Mesenchymal stem cell (in vitro differentiated cells and primary cell): ENCODE data around the gene SEMA3C.

ENCODE experiments used
- DNase-seq: peaks from one replicate; pipeline ENCODE4 v3.0.0-alpha.2; 2013
- H2AFZ ChIP-seq: one replicate; pipeline ENCODE4 v1.6.1; 2013; ENCODE audit warnings: low read depth, mild to moderate bottlenecking, control low read depth, inconsistent platforms, low read length, moderate library complexity
- H2AK5ac ChIP-seq: 2 replicates; pipeline ENCODE4 v1.6.1; 2013; ENCODE audit warnings: low read length, moderate library complexity, mild to moderate bottlenecking, inconsistent platforms; ENCODE audit not compliant: severe bottlenecking
- H2BK120ac ChIP-seq: one replicate; pipeline ENCODE4 v1.6.1; 2013; ENCODE audit warnings: low read depth, mild to moderate bottlenecking, inconsistent platforms, low read length, moderate library complexity
- H2BK12ac ChIP-seq, 2 experiments: one replicate each; pipeline ENCODE4 v1.6.1; 2013; ENCODE audit warnings: inconsistent platforms in 2 of 2, low read length in 2 of 2, mild to moderate bottlenecking in 2 of 2, moderate library complexity in 2 of 2, control low read depth in 1 of 2
- H2BK15ac ChIP-seq: one replicate; pipeline ENCODE4 v1.6.1; 2013; ENCODE audit warnings: mild to moderate bottlenecking, low read depth, inconsistent platforms; ENCODE audit not compliant: poor library complexity, severe bottlenecking
- H2BK5ac ChIP-seq: 2 replicates; pipeline ENCODE4 v1.6.1; 2013; ENCODE audit warnings: low read depth, mild to moderate bottlenecking, low read length, control low read depth, inconsistent platforms; ENCODE audit not compliant: poor library complexity, severe bottlenecking
- H3K14ac ChIP-seq, 2 experiments: one replicate each; pipeline ENCODE4 v1.6.1; 2013; ENCODE audit warnings: inconsistent platforms in 2 of 2, low read length in 2 of 2, control low read depth in 1 of 2, mild to moderate bottlenecking in 1 of 2, moderate library complexity in 1 of 2
- H3K18ac ChIP-seq, 2 experiments: one replicate each; pipeline ENCODE4 v1.6.1; 2013; ENCODE audit warnings: inconsistent platforms in 2 of 2, low read length in 2 of 2, control low read depth in 1 of 2, low read depth in 1 of 2, mild to moderate bottlenecking in 1 of 2
- H3K23ac ChIP-seq, 2 experiments: one replicate each; pipeline ENCODE4 v1.6.1; 2013; ENCODE audit warnings: inconsistent platforms in 2 of 2, low read length in 2 of 2, mild to moderate bottlenecking in 2 of 2, moderate library complexity in 2 of 2, control low read depth in 1 of 2
- H3K27ac ChIP-seq: 2 replicates; pipeline ENCODE4 v1.5.1; 2013; ENCODE audit warnings: mild to moderate bottlenecking, moderate library complexity, low read length, control low read depth, inconsistent platforms; ENCODE audit not compliant: poor library complexity, severe bottlenecking
- H3K27me3 ChIP-seq, 2 experiments: 2 replicates each; pipeline versions ENCODE4 v1.6.1 to v1.7.0; 2013; ENCODE audit warnings: low read length in 2 of 2, mild to moderate bottlenecking in 2 of 2, moderate library complexity in 2 of 2, control low read depth in 1 of 2, inconsistent platforms in 1 of 2; ENCODE audit not compliant: control insufficient read depth in 1 of 2, insufficient read depth in 1 of 2
- H3K36me3 ChIP-seq, 2 experiments: 2 replicates each; pipeline versions ENCODE4 v1.6.1 to v1.7.0; 2013; ENCODE audit warnings: low read length in 2 of 2, control low read depth in 1 of 2, inconsistent platforms in 1 of 2, low read depth in 1 of 2, mild to moderate bottlenecking in 1 of 2; ENCODE audit not compliant: insufficient read depth in 2 of 2, control insufficient read depth in 1 of 2
- H3K4ac ChIP-seq, 2 experiments: one replicate each; pipeline ENCODE4 v1.6.1; 2013; ENCODE audit warnings: inconsistent platforms in 2 of 2, low read length in 2 of 2, mild to moderate bottlenecking in 2 of 2, moderate library complexity in 2 of 2, control low read depth in 1 of 2, low read depth in 1 of 2
- H3K4me1 ChIP-seq: 2 replicates; pipeline ENCODE4 v1.6.1; 2013; ENCODE audit warnings: low read depth, low read length, control low read depth; ENCODE audit not compliant: control insufficient read depth, insufficient read depth
- H3K4me2 ChIP-seq: 2 replicates; pipeline ENCODE4 v1.6.1; 2013; ENCODE audit warnings: low read length, mild to moderate bottlenecking, inconsistent platforms; ENCODE audit not compliant: poor library complexity, severe bottlenecking
- H3K4me3 ChIP-seq, 2 experiments: 2 replicates each; pipeline versions ENCODE4 v1.5.1 to v1.7.0; 2013; ENCODE audit warnings: low read length in 2 of 2, mild to moderate bottlenecking in 2 of 2, control low read depth in 1 of 2, low read depth in 1 of 2; ENCODE audit not compliant: insufficient read depth in 1 of 2
- H3K79me1 ChIP-seq: replicated peaks from 2 replicates; pipeline ENCODE4 v1.6.1; 2013; ENCODE audit warnings: mild to moderate bottlenecking, control low read depth, low read length, inconsistent platforms; ENCODE audit not compliant: poor library complexity, severe bottlenecking
- H3K9ac ChIP-seq: 2 replicates; pipeline ENCODE4 v1.7.0; 2013; ENCODE audit warnings: mild to moderate bottlenecking, low read length, moderate library complexity
- H3K9me3 ChIP-seq: 2 replicates; pipeline ENCODE4 v1.7.0; 2013; ENCODE audit warnings: mild to moderate bottlenecking, low read length; ENCODE audit not compliant: control insufficient read depth
- H4K8ac ChIP-seq: one replicate; pipeline ENCODE4 v1.6.1; 2013; ENCODE audit warnings: inconsistent platforms, mild to moderate bottlenecking, low read length, moderate library complexity
- H4K91ac ChIP-seq: one replicate; pipeline ENCODE4 v1.6.1; 2013; ENCODE audit warnings: mild to moderate bottlenecking, low read length, inconsistent platforms
- WGBS: methylation state at CpG from one replicate; pipeline ENCODE4 v1.1.7; 2013; ENCODE audit warnings: mixed read lengths; 5-methylcytosine and 5-hydroxymethylcytosine counted together

The SEMA3C gene

DNA sequence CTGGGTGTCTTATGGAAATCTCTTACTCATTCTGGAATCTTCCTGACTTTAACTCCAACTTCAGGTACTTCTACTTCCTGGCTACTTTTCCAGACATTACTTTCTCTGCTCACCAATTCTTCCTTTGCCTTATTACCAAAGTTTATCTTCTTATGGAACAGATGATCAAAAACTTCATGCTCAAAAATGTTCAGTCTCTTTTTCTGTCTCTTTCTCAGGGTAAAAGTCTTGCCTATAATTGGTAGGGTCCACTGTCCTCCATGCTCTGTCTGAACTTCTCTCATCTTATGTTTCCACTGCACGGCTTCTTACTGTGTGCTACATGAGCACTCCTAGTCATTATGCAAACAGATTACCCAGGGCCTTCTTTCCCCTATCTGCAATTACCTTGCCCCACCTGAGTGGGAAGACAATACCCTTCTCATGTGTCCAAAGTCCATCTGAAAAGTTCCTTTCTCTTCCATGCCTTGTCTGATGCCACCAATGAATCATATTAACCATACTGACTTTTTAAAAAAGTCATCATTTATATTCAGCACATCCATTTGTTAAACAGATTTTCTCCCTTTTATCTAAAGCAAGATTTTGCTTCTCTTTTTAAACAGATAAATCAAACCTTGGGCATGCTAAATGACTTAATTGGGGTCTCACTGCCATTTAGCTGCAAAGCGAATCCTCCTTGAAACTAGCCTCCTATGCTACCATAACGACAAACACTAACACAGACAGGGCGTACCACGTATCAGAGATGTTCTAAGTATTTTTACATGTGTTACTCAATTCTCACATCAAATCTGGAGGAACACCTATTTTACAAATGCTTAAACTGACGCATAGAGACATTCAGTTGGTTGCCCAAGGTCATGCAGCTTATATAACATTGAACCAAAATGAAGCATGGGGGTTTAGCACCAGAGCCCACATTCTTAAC is 48.8 kb downstream of the SEMA3C start:
- Histone ChIP-seq H2BK12ac (no peak overlapping the region), H3K4me3 (no peak overlapping the region), H3K4ac (no peak overlapping the region), H2BK120ac (no peak overlapping the region), H2AFZ (no peak overlapping the region), H3K27ac (peak overlapping the region; percentile 29), H2AK5ac (peak overlapping the region; percentile 72), H3K36me3 (peaks cover 13 to 63% of the 10 kb centered on the region in 2 experiments), H3K14ac (no peak overlapping the region), H4K8ac (no peak overlapping the region), H3K9ac (no peak overlapping the region), H3K4me2 (no peak overlapping the region), H2BK15ac (no peak overlapping the region), H4K91ac (no peak overlapping the region), H3K23ac (no peak overlapping the region), H2BK5ac (no peak overlapping the region), H3K9me3 (no peaks in the 10 kb centered on the region), H3K79me1 (peaks cover 4% of the 10 kb centered on the region), H3K4me1 (no peaks in the 10 kb centered on the region), H3K27me3 (no peaks in the 10 kb centered on the region), H3K18ac (no peak overlapping the region)
- WGBS = 96% methylated on average over 6 of the region's 6 CpGs
- no peak for DNase-seq

DNA sequence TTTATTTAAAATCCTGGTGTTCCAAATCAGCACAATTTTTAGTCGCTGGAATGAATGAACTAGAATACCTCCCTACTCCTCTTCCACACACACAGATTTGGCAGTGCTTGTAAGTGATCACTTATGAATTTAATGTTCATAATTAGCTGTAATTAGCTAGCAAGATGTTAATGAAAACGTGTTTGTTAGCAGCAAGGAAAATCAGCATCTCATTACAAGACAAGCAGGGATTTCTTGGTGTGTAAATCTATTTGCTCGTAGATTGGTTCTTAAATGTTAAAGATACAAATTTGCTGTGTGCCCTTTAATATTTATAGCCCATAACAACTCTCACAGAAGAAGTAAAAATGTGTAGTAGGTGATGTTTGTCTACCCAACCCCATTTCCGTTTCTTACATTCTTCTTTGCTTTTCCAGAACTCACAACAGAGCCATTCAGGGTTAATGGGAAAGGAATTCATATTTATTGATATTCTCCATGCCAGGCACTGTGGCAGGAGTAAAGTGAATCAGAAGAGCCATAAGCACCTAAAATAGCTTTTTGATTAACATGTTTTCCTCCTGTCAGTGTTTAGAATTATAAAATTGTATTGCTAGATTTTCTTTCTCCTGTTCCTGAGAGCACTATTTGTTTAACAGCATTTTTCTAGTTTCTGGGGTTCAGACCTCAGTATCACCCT is 49.6 kb downstream of the SEMA3C start:
- Histone ChIP-seq H2AFZ (no peak overlapping the region), H3K9ac (no peak overlapping the region)

DNA sequence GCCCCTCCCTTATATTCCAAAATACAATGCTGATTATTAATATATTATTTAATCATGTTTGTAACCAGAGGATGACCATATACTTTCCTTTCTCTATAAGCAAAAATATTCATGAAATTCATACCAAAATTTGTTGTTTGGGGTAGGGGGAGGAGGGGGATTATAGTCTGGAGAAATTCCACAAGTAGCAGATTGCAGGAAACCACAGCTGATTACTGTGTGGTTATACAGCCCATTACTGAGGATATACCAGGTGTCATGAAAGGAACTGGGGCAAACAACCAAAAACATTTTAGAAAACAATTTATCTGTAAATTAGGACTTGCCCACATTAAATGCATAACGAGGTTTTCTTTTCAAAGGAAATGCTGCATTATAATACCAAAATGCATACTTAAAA is 50.3 kb downstream of the SEMA3C start:
- Histone ChIP-seq H4K91ac (no peak overlapping the region), H3K18ac (no peak overlapping the region), H2AFZ (no peak overlapping the region), H3K4ac (no peak overlapping the region), H3K9me3 (no peaks in the 10 kb centered on the region), H2BK120ac (no peak overlapping the region), H3K27me3 (no peaks in the 10 kb centered on the region), H3K36me3 (peaks cover 7 to 63% of the 10 kb centered on the region in 2 experiments), H2BK12ac (no peak overlapping the region), H3K4me2 (no peak overlapping the region), H3K27ac (no peak overlapping the region), H3K4me3 (no peak overlapping the region), H2BK5ac (no peak overlapping the region), H3K79me1 (peaks cover 3% of the 10 kb centered on the region), H3K23ac (no peak overlapping the region), H2BK15ac (no peak overlapping the region), H3K4me1 (no peaks in the 10 kb centered on the region), H3K14ac (no peak overlapping the region), H3K9ac (no peak overlapping the region), H4K8ac (no peak overlapping the region), H2AK5ac (no peak overlapping the region)
- WGBS = 100% methylated on average over 1 of the region's 1 CpG
- no peak for DNase-seq

More for the DNA sequence above, 49.6 kb downstream of the SEMA3C start:
- Histone ChIP-seq H3K9me3 (no peaks in the 10 kb centered on the region), H2BK120ac (no peak overlapping the region), H3K14ac (no peak overlapping the region), H2BK15ac (no peak overlapping the region), H2BK12ac (no peak overlapping the region), H4K8ac (no peak overlapping the region), H3K36me3 (peaks cover 7 to 63% of the 10 kb centered on the region in 2 experiments), H3K4me2 (no peak overlapping the region), H3K27me3 (no peaks in the 10 kb centered on the region), H3K23ac (no peak overlapping the region), H3K4me1 (no peaks in the 10 kb centered on the region), H3K27ac (peak overlapping the region; percentile 17), H3K4me3 (no peak overlapping the region), H3K4ac (no peak overlapping the region), H3K18ac (no peak overlapping the region), H4K91ac (no peak overlapping the region), H2AK5ac (no peak overlapping the region), H3K79me1 (peaks cover 3% of the 10 kb centered on the region), H2BK5ac (no peak overlapping the region)
- WGBS = 100% methylated on average over 1 of the region's 4 CpGs
- DNase-seq = no peak

DNA sequence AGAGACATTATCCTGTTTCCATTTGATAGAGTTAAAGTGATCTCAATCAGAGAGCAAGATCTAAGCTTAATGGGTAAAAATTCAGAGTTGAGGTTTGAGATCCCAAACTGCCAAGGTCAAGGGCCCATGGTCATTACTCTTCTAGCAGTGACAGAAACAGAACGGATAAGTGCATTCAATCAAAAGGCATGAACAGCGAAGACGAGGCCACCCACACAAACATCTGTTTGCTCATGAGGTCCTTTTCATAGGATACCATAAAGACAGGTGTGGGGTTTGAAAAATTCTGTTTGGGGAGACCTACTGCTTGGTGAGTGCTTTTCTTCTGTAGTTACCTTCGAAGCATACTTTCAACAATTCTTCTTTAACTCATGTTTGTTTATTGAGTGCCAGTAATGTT is 58.3 kb downstream of the SEMA3C start:
- H2BK12ac ChIP-seq = no peak overlapping the region

More for the DNA sequence above, 58.3 kb downstream of the SEMA3C start:
- Histone ChIP-seq H2BK120ac (no peak overlapping the region), H3K23ac (no peak overlapping the region), H3K36me3 (peaks cover 3 to 41% of the 10 kb centered on the region in 2 experiments), H3K4me3 (no peak overlapping the region), H4K91ac (no peak overlapping the region), H3K79me1 (no peaks in the 10 kb centered on the region), H2BK5ac (no peak overlapping the region), H2AFZ (no peak overlapping the region), H3K27ac (no peak overlapping the region), H3K9me3 (no peaks in the 10 kb centered on the region), H4K8ac (no peak overlapping the region), H2AK5ac (no peak overlapping the region), H3K4ac (no peak overlapping the region), H3K14ac (no peak overlapping the region), H2BK15ac (no peak overlapping the region), H3K27me3 (no peaks in the 10 kb centered on the region), H3K4me1 (peaks cover 2% of the 10 kb centered on the region), H3K4me2 (no peak overlapping the region), H3K9ac (no peak overlapping the region), H3K18ac (no peak overlapping the region)
- WGBS = 56% methylated on average over 3 of the region's 4 CpGs
- DNase-seq = no peak
